ENCODE data around the gene SIL1.
"Not testable (repeated sequence)": the region's sequence is repeated elsewhere in the genome, so short reads cannot be mapped to it uniquely, and the experiment has no call there.

The SIL1 gene

GRCh38 chr5:139190125-139190524, 8.0 kb downstream of the SIL1 start:
- in situ Hi-C loops (cut with HindIII; ENCODE audit: low pct_unique_long_range_greater_than_20kb, low sequenced_read_pairs): no loop called here
- no peak for TF ChIP-seq JUND (IDR thresholded peaks at IDR 0.05; ENCODE audit: low read depth)
- no peak for DNase-seq (ENCODE audit: low read depth in 1 of 2, low spot score in 1 of 2)

- no peak for DNase-seq (ENCODE audit: low read depth in 1 of 2, low spot score in 1 of 2)
- TF ChIP-seq JUND (IDR thresholded peaks at IDR 0.05; ENCODE audit: low read depth): no peak
- in situ Hi-C loops (cut with HindIII; ENCODE audit: low pct_unique_long_range_greater_than_20kb, low sequenced_read_pairs): no loop called here
These were observed 9.5 kb downstream of the SIL1 start for GRCh38 chr5:139188558-139189270.

- no peak for DNase-seq (ENCODE audit: low read depth in 1 of 2, low spot score in 1 of 2)
- in situ Hi-C loops (cut with HindIII; ENCODE audit: low pct_unique_long_range_greater_than_20kb, low sequenced_read_pairs): no loop called here
- TF ChIP-seq JUND (IDR thresholded peaks at IDR 0.05; ENCODE audit: low read depth): no peak
These were observed 11.3 kb downstream of the SIL1 start for GRCh38 chr5:139186752-139187326.

GRCh38 chr5:139186261-139186660, 11.9 kb downstream of the SIL1 start:
- DNase-seq (ENCODE audit: low read depth in 1 of 2, low spot score in 1 of 2): no peak
- no peak for TF ChIP-seq JUND (IDR thresholded peaks at IDR 0.05; ENCODE audit: low read depth)
- in situ Hi-C loops (cut with HindIII; ENCODE audit: low pct_unique_long_range_greater_than_20kb, low sequenced_read_pairs): no loop called here

GRCh38 chr5:139185589-139185988, 12.6 kb downstream of the SIL1 start:
- no peak for DNase-seq (ENCODE audit: low read depth in 1 of 2, low spot score in 1 of 2)
- in situ Hi-C loops (cut with HindIII; ENCODE audit: low pct_unique_long_range_greater_than_20kb, low sequenced_read_pairs): no loop called here
- no peak for TF ChIP-seq JUND (IDR thresholded peaks at IDR 0.05; ENCODE audit: low read depth)

GRCh38 chr5:139183502-139183901, 14.7 kb downstream of the SIL1 start:
- TF ChIP-seq JUND (IDR thresholded peaks at IDR 0.05; ENCODE audit: low read depth): no peak
- DNase-seq (ENCODE audit: low read depth in 1 of 2, low spot score in 1 of 2): no peak
- in situ Hi-C loops (cut with HindIII; ENCODE audit: low pct_unique_long_range_greater_than_20kb, low sequenced_read_pairs): no loop called here

GRCh38 chr5:139182528-139183296, 15.5 kb downstream of the SIL1 start:
- in situ Hi-C loops (cut with HindIII; ENCODE audit: low pct_unique_long_range_greater_than_20kb, low sequenced_read_pairs): no loop called here
- no peak for TF ChIP-seq JUND (IDR thresholded peaks at IDR 0.05; ENCODE audit: low read depth)
- no peak for DNase-seq (ENCODE audit: low read depth in 1 of 2, low spot score in 1 of 2)

GRCh38 chr5:139181835-139182452, 16.2 kb downstream of the SIL1 start:
- DNase-seq (ENCODE audit: low read depth in 1 of 2, low spot score in 1 of 2): no peak
- in situ Hi-C loops (cut with HindIII; ENCODE audit: low pct_unique_long_range_greater_than_20kb, low sequenced_read_pairs): no loop called here
- TF ChIP-seq JUND (IDR thresholded peaks at IDR 0.05; ENCODE audit: low read depth): no peak

- no peak for DNase-seq (ENCODE audit: low read depth in 1 of 2, low spot score in 1 of 2)
- in situ Hi-C loops (cut with HindIII; ENCODE audit: low pct_unique_long_range_greater_than_20kb, low sequenced_read_pairs): no loop called here
These were observed 16.8 kb downstream of the SIL1 start for GRCh38 chr5:139181322-139181730.

GRCh38 chr5:139180850-139181249, 17.3 kb downstream of the SIL1 start:
- no peak for DNase-seq (ENCODE audit: low read depth in 1 of 2, low spot score in 1 of 2)
- TF ChIP-seq JUND (IDR thresholded peaks at IDR 0.05; ENCODE audit: low read depth): no peak
- in situ Hi-C loops (cut with HindIII; ENCODE audit: low pct_unique_long_range_greater_than_20kb, low sequenced_read_pairs): no loop called here

More at GRCh38 chr5:139181322-139181730, 16.8 kb downstream of the SIL1 start:
- TF ChIP-seq JUND (IDR thresholded peaks at IDR 0.05; ENCODE audit: low read depth): no peak

GRCh38 chr5:139179778-139180513, 18.2 kb downstream of the SIL1 start:
- DNase-seq (ENCODE audit: low read depth in 1 of 2, low spot score in 1 of 2); in situ Hi-C loops (cut with HindIII; ENCODE audit: low pct_unique_long_range_greater_than_20kb, low sequenced_read_pairs): not testable (repeated sequence)

GRCh38 chr5:139178935-139179334, 19.2 kb downstream of the SIL1 start:
- no peak for TF ChIP-seq JUND (IDR thresholded peaks at IDR 0.05; ENCODE audit: low read depth)
- in situ Hi-C loops (cut with HindIII; ENCODE audit: low pct_unique_long_range_greater_than_20kb, low sequenced_read_pairs): no loop called here

More at GRCh38 chr5:139178935-139179334, 19.2 kb downstream of the SIL1 start:
- DNase-seq (ENCODE audit: low read depth in 1 of 2, low spot score in 1 of 2): no peak
